A673 (cell line): ENCODE data around the gene POMGNT1. TPM values are rescaled to one million over a fixed set of nuclear protein-coding genes. Genes with fewer than 3 reads are reported as not detected.

Source experiments
- BruUV-seq: library from RNA; stranded (reverse); fragments of 400-500 nt; replicated peaks from 2 replicates; lab custom pipeline; 2021; lab: Mats Ljungman, UMichigan
- CTCF ChIA-PET: fragments of 300-600 bp; sonication (Branson Sonifier 250); formaldehyde crosslinking; loops from one replicate; lab custom pipeline; 2022; ENCODE audit warnings: antibody characterized with exemption; lab: Charles Lee
- POLR2A ChIA-PET: fragments of 300-600 bp; sonication (Branson Sonifier 250); formaldehyde crosslinking; loops from one replicate; lab custom pipeline; 2022; ENCODE audit warnings: antibody characterized with exemption; ENCODE audit not compliant: low non-redundant PET; lab: Charles Lee
- DNase-seq: peaks from one replicate; pipeline ENCODE4 v3.0.0-alpha.2; 2015; ENCODE audit warnings: low spot score
- H3K27ac ChIP-seq: fragments of 200-600 bp; sonication (generic); 2 replicates; pipeline ENCODE4 v1.5.1; 2016; ENCODE audit warnings: mixed run types, low read depth, mild to moderate bottlenecking, mixed read lengths, antibody characterized with exemption, low read length; ENCODE audit not compliant: poor library complexity, severe bottlenecking
- H3K27me3 ChIP-seq: fragments of 200-600 bp; sonication (generic); replicated peaks from 2 replicates; pipeline ENCODE4 v1.6.1; 2017; ENCODE audit warnings: mixed run types, low read depth, mild to moderate bottlenecking, mixed read lengths, antibody characterized with exemption, low read length; ENCODE audit not compliant: insufficient read depth, poor library complexity
- H3K36me3 ChIP-seq: fragments of 200-600 bp; sonication (generic); 2 replicates; pipeline ENCODE4 v1.6.1; 2016; ENCODE audit warnings: mixed run types, mild to moderate bottlenecking, mixed read lengths, antibody characterized with exemption, low read length; ENCODE audit not compliant: insufficient read depth, poor library complexity, severe bottlenecking
- H3K4me1 ChIP-seq: fragments of 200-600 bp; sonication (generic); 2 replicates; pipeline ENCODE4 v1.6.1; 2017; ENCODE audit warnings: mixed run types, mild to moderate bottlenecking, mixed read lengths, antibody characterized with exemption, low read length; ENCODE audit not compliant: insufficient read depth, poor library complexity, severe bottlenecking
- H3K4me3 ChIP-seq: fragments of 200-600 bp; sonication (generic); 2 replicates; pipeline ENCODE4 v1.5.1; 2016; ENCODE audit warnings: low read depth, mixed run types, mild to moderate bottlenecking, mixed read lengths, low read length; ENCODE audit not compliant: poor library complexity, severe bottlenecking
- H3K9me3 ChIP-seq: fragments of 200-600 bp; sonication (generic); 2 replicates; pipeline ENCODE4 v1.6.1; 2016; ENCODE audit warnings: mixed run types, low read depth, mild to moderate bottlenecking, mixed read lengths, antibody characterized with exemption, low read length; ENCODE audit not compliant: poor library complexity, severe bottlenecking
- CTCF ChIP-seq: fragments of 300-800, 200-600 bp; sonication (generic); conservative IDR thresholded peaks from 2 replicates; pipeline ENCODE4 v1.5.1; 2017; ENCODE audit warnings: low read depth, mild to moderate bottlenecking, antibody characterized with exemption, low read length, moderate library complexity, mixed read lengths
- EZH2 ChIP-seq: fragments of 200-600 bp; sonication (generic); IDR thresholded peaks from 2 replicates; pipeline ENCODE4 v1.6.1; 2017; ENCODE audit warnings: borderline replicate concordance, low read depth, mild to moderate bottlenecking, mixed read lengths, antibody characterized with exemption, low read length; ENCODE audit not compliant: poor library complexity, severe bottlenecking
- intact Hi-C: fragments of 100-400 bp; cut with micrococcal nuclease; formaldehyde crosslinking; loops from one replicate; pipeline ENCODE4 v1.10.0; 2022; ENCODE audit not compliant: unreplicated experiment
- total RNA-seq: library from RNA; stranded (reverse); gene quantifications from 2 replicates; pipeline ENCODE4 v1.2.3, GENCODE V29; 2021

Gene POMGNT1
- total RNA-seq, 1 experiment from 2014 or later, result 71.0 TPM

- peak; percentile 35 for DNase-seq
- POLR2A ChIA-PET, result interaction anchor here (0.6 kb wide), 1 partner anchor 1417 kb away, joined by 3 read pairs; no protein-coding TSS in a partner anchor
- Histone ChIP-seq H3K9me3 (no peaks in the 10 kb centered on the region), H3K27me3 (no peaks in the 10 kb centered on the region), H3K36me3 (no peaks in the 10 kb centered on the region), H3K4me3 (no peak overlapping the region), H3K27ac (peak overlapping the region; percentile 7), H3K4me1 (peaks cover 17% of the 10 kb centered on the region)
- TF ChIP-seq EZH2 (no peak), CTCF (no peak)
- intact Hi-C loops, result no loop called here
- CTCF ChIA-PET, result no interaction called here
- BruUV-seq, result no TSS peak
These were observed 15.0 kb downstream of the POMGNT1 start for GRCh38 chr1:46183079-46183847.

DNA sequence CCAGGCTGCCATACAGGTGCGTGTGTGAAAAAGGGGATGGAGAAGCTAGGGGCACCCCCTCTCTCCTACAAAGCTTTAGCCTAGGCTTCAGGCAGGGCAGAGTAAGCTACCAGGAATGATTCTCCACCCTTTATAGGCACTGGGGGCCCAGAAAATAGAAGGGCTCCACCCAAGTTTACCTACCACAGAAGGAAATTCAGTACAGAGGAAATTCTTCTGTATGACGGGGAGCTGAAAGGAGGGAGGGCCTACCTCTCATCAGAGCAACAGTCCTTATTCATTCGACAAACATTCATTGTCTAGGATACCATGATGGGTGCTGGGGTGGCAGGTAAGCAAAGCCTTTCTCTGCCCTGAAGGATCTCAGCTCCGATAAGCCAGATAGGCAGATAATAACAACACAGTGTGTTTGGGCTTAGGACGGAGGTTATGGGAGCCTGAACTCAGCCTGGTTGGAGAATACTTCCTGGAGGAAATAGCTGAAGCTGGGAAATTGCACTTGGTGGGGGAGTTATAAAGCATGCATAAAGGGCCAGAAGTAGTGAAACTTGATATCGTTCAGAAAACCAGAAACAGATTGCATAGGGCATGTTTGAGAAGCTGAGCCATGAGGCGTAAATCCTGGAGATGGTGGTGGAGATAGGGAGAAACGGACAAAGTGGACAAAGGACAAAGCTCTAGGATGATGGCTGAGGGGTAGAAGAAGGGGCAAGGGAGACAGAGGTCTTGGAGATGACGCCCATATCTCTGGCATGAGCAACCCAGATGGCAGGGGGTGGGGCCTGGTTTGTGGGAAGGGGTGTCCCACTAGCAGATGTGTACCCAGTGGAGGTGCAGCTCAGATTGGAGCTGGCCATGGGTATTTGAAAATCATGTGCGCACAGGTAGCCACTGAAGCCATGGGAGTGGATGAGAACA lies 16.6 kb downstream of the POMGNT1 start:
- DNase-seq, result peak; percentile 49
- H3K27me3 ChIP-seq, result no peaks in the 10 kb centered on the region
- no peaks in the 10 kb centered on the region for H3K36me3 ChIP-seq
- ChIA-PET POLR2A (no interaction called here), CTCF (interaction anchor here (1.0 to 1.2 kb wide), 2 partner anchors 42 to 142 kb away, joined by 3 to 6 read pairs; no protein-coding TSS in a partner anchor)
- TF ChIP-seq EZH2 (no peak), CTCF (no peak)
- intact Hi-C loops, result no loop called here
- H3K9me3 ChIP-seq, result no peaks in the 10 kb centered on the region
- no peak overlapping the region for H3K4me3 ChIP-seq
- H3K4me1 ChIP-seq, result peaks cover 17% of the 10 kb centered on the region
- no TSS peak for BruUV-seq
- no peak overlapping the region for H3K27ac ChIP-seq

GRCh38 chr1:46180082-46180616 lies 18.1 kb downstream of the POMGNT1 start:
- TF ChIP-seq CTCF, result no peak
- TF ChIP-seq EZH2, result no peak
- ChIA-PET POLR2A (no interaction called here), CTCF (interaction anchor here (0.6 kb wide), 1 partner anchor 500 kb away, joined by 7 read pairs; no protein-coding TSS in a partner anchor)
- no peaks in the 10 kb centered on the region for H3K27me3 ChIP-seq
- no peak overlapping the region for H3K27ac ChIP-seq
- H3K4me1 ChIP-seq, result peaks cover 17% of the 10 kb centered on the region
- BruUV-seq, result no TSS peak
- no peaks in the 10 kb centered on the region for H3K9me3 ChIP-seq
- no peak overlapping the region for H3K4me3 ChIP-seq
- intact Hi-C loops, result no loop called here
- DNase-seq, result no peak
- no peaks in the 10 kb centered on the region for H3K36me3 ChIP-seq
